Ishikawa (cell line): ENCODE data around the gene HOXB6.

Experiments used
- CEBPB ChIP-seq: IDR thresholded peaks from 2 replicates; pipeline ENCODE4 v1.6.1; 2012
- CREB1 ChIP-seq: IDR thresholded peaks from 2 replicates; pipeline ENCODE4 v1.6.1; 2012; ENCODE audit warnings: low read depth
- EGR1 ChIP-seq: IDR thresholded peaks from 2 replicates; pipeline ENCODE4 v1.6.1; 2012
- EP300 ChIP-seq: IDR thresholded peaks from 2 replicates; pipeline ENCODE4 v1.6.1; 2012; ENCODE audit warnings: borderline replicate concordance
- FOXM1 ChIP-seq: IDR thresholded peaks from 2 replicates; pipeline ENCODE4 v1.6.1; 2012; ENCODE audit warnings: low read depth, borderline replicate concordance
- MAX ChIP-seq: IDR thresholded peaks from 2 replicates; pipeline ENCODE4 v1.6.1; 2012
- NFIC ChIP-seq: IDR thresholded peaks from 2 replicates; pipeline ENCODE4 v1.6.1; 2012
- RAD21 ChIP-seq: IDR thresholded peaks from 2 replicates; pipeline ENCODE4 v1.6.1; 2012; ENCODE audit warnings: low read depth
- REST ChIP-seq: IDR thresholded peaks from 2 replicates; pipeline ENCODE4 v1.6.1; 2012; ENCODE audit warnings: low read depth, mild to moderate bottlenecking
- TAF1 ChIP-seq: IDR thresholded peaks from 2 replicates; pipeline ENCODE4 v1.6.1; 2012; ENCODE audit warnings: low read depth, mild to moderate bottlenecking
- TCF12 ChIP-seq: IDR thresholded peaks from 2 replicates; pipeline ENCODE4 v1.6.1; 2012; ENCODE audit warnings: low read depth
- TEAD4 ChIP-seq: IDR thresholded peaks from 2 replicates; pipeline ENCODE4 v1.6.1; 2012
- USF1 ChIP-seq: IDR thresholded peaks from 2 replicates; pipeline ENCODE4 v1.6.1; 2012
- YY1 ChIP-seq: IDR thresholded peaks from 2 replicates; pipeline ENCODE4 v1.6.1; 2012; ENCODE audit warnings: low read depth
- ZBTB7A ChIP-seq: IDR thresholded peaks from 2 replicates; pipeline ENCODE4 v1.6.1; 2012; ENCODE audit warnings: low read depth

HOXB6 gene

GRCh38 chr17:48622857-48623256 lies 18.1 kb upstream of the HOXB6 start:
- TF ChIP-seq EGR1 (no peak), FOXM1 (no peak), REST (no peak), NFIC (no peak), CREB1 (no peak), TAF1 (no peak), EP300 (no peak), YY1 (no peak)

DNA sequence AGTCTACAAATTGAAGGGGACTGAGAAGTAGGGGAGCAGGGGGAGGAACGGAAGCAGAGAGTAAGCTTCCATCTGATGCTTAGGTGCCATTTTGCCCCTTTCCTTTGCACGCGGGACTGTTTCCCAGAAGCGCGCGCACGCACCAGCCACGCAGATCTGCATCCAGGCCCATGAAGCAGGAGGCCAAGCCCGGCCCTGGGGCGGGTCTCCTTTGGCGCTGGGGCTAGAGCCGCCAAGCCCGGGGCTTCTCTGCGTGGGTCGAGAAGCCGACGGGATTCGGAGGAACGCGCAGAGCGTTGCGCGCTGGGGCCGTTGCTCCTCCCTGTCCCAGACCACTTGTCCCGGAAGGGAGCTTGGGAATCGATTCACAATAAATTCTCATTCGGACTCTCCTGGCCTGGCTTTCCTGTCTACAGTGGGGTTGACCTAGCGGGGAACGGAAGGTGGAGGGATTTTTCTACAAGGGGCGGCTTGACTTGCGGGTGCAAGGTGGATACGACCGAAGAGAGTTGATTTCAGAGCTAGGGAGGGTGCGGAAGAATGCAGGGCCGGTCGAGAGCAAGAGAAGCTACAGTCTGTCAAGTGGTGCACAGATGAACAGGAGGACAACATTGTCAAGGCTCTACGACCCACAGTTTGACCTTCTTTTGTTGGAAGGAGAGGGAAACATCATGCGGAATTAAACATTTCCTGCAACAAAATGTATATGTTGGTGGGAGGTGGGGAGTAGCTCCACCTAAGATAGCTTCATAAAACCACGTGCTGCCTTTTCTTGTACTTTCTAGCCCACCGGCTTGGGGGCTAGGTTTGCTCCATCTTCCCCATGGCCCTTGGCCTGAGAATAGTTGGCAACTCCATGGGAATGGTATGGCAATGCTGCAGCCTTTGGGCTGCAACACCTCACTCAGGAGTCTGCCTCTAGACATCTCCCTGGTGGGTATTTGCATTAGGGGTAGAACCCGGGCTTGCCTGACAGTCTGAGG lies 16.9 kb upstream of the HOXB6 start:
- no peak for TF ChIP-seq TCF12
- no peak for TF ChIP-seq EGR1
- no peak for TF ChIP-seq YY1

DNA sequence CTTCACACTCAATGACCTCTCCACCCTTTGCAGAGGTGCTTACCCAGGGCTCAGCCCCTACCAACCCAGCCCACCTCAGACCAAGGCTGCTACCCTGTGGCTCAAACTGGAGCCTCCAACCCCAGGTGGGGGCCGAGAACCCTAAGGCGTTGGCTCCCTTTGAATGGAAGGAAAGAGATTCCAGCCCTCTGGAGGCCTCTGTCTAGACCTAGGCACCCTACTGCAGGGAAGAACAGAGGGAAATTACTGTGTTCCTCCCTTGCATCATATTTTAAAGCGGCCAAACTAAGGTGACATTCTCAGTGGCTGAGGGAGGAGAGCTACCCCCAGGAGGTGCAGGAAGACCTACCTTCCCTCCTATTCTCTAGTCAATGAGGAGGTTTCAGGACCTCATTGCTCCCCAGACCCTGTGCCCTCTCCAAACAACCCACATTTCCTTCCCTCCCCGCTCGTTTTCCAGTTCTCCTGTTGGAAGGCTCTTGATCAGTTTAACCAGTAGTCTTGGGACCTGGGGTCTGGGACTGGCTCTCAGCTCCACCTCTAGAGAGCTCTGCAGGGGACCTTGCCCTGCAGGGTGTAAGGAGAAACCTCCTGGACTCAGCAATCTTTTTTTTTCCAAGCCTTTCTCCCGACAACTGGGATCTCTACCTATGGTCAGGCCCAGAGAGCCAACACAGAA lies 15.8 kb upstream of the HOXB6 start:
- no peak for TF ChIP-seq FOXM1
- TF ChIP-seq NFIC = no peak
- TF ChIP-seq CEBPB = no peak
- TF ChIP-seq MAX = no peak
- no peak for TF ChIP-seq EGR1
- TF ChIP-seq ZBTB7A = no peak
- no peak for TF ChIP-seq USF1
- no peak for TF ChIP-seq RAD21
- TF ChIP-seq EP300 = no peak
- TF ChIP-seq REST = no peak
- no peak for TF ChIP-seq TCF12
- TF ChIP-seq CREB1 = no peak
- TF ChIP-seq TAF1 = no peak
- no peak for TF ChIP-seq YY1
- TF ChIP-seq TEAD4 = no peak

DNA sequence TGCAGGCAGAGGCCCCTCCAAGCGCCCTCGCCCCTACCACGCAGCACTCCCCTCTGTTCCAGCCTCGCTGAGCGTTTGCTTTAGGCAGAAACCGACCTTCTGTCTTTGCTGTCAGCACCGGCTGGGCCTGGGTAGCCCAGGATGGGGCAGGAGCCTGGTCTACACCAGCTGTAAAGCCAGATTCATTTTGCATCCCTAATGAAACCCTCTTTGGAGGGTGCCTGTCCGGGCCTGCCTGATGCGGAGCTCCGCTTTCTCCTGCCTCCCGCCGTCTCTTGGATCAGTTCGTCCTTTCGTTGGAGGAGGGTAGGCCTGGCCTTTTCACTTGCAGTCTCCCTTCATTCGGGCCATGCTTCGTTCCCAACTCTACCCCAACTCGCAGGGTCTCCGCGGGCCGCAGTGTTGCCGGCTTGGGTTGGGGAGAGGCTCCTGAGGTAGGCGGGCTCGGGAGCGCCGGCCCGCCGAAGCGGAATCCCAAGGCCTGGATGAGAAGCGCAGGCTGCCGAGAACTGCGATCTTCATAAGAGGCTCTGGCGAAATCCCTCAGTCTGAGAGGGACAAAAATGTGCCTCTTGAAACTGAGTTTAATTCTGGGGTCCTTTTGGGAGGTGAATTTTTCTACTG lies 15.2 kb upstream of the HOXB6 start:
- TF ChIP-seq TAF1 = no peak
- TF ChIP-seq TEAD4 = no peak
- no peak for TF ChIP-seq RAD21
- no peak for TF ChIP-seq USF1
- TF ChIP-seq TCF12 = no peak
- TF ChIP-seq CEBPB = no peak
- TF ChIP-seq FOXM1 = no peak
- no peak for TF ChIP-seq CREB1
- TF ChIP-seq ZBTB7A = no peak
- TF ChIP-seq EP300 = no peak
- TF ChIP-seq REST = no peak
